Fibroblast of lung (primary cell): Measurements from ENCODE around the gene DNHD1.

Experiments
- CTCF ChIP-seq, 2 donors: IDR thresholded peaks in 1 of 2; conservative IDR thresholded peaks in 1 of 2; 1 replicate in 1 of 2; 2 replicates in 1 of 2; pipeline ENCODE4 v1.5.1; 2011 to 2012; ENCODE audit warnings: low read length in 2 of 2, control low read depth in 1 of 2, inconsistent platforms in 1 of 2, low read depth in 1 of 2, mild to moderate bottlenecking in 1 of 2
- EZH2 ChIP-seq: IDR thresholded peaks from 2 replicates; pipeline ENCODE4 v1.5.1; 2012; ENCODE audit warnings: low read length, control low read depth, mild to moderate bottlenecking; ENCODE audit errors: missing control alignments

GRCh38 chr11:6473451-6474412, 23.3 kb upstream of the DNHD1 start, which contains the start of gene TRIM3:
- TF ChIP-seq CTCF (conservative IDR thresholded peaks at IDR 0.05 in 1 of 2, IDR thresholded peaks at IDR 0.05 in 1 of 2; ENCODE audit: low read depth in 1 of 2, low read length in 2 of 2) (peak; percentile 49 to 55), EZH2 (no peak)
